ENCODE data around the gene ZMYM1.
"Not testable (repeated sequence)": the region's sequence is repeated elsewhere in the genome, so short reads cannot be mapped to it uniquely, and the experiment has no call there.

Gene ZMYM1

DNA sequence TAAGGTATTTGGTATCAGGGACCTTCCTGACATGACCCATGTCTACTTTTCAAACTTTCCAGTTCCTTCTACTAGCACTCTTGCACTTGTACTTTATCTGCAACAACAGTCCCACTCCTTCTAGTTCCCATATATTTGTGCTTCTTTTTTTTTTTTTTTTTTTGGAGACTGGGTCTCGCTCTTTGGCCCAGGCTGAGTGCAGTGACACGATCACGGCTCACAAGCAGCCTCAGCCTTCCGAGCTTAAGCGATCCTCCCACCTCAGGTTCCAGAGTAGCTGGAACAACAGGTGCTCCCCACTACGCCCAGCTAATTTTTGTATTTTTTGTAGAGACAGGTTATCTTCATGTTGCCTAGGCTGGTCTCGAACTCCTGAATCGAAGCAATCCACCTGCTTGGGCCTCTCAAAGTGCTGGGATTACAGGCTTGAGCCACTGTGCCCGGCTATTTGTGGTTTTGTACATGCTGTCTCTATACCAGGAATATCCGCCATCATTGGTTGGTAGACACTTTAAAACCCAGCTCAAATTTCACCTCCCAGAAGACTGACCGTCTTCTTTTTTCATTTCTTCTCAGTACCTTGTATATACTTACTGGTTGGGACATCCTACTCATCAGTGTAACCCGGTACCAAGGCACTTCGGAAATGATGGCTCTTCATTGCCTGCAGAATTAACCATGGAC is 1.1 kb downstream of the ZMYM1 start:
- no peak for DNase-seq

DNA sequence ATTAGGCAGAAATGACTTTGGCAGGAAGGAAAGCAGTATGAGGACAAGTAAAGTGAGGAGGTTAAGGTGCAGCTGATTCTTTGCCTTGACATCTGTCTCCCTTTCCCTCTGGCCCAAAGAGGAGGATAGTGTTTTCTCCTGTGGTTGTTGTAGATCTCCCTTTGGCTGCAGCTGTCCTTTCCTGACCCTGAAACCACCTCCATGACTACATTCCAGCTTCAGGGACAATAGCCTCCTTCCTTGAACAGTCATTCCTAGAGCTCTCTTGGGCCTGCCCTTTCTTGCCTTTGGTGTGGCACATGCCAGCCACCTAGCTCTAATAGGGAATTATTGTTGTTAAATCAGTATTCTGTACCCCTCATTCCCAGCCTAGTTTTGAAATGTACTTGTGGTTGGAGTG is 6.2 kb downstream of the ZMYM1 start:
- DNase-seq, result no peak

DNA sequence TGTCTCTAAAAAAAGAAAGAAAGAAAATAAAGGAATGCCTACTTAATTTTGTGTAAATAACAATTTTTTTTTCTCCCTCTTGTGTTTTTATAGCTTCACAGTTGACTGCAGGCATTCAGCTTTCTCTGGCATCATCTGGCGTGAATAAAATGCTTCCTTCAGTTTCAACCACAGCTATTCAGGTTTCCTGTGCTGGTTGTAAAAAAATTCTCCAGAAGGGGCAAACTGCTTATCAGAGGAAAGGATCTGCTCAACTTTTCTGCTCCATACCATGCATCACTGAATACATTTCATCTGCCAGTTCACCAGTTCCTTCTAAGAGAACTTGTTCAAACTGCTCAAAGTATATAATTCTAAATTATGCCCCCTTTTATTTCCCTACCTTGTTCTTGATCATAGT is 18.0 kb downstream of the ZMYM1 start:
- no peak for DNase-seq

DNA sequence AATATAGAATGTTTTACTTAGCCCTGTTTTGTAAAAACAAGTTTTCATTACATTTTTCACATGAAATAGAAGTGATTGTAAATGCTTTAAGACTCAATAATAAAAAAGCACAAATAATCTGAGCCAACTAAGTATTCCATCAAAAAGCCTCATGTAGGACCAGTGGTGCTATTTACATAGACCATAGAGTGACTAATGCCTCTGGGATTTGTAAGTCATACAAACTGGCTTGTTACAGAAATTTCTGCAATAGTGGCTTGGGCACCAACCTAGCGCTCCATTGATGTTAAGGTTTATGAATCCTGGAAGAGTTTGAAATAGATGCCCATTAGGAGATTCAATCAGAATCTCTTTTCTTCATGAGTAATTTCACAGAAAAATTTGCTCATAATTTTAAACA is 31.9 kb downstream of the ZMYM1 start:
- no peak for DNase-seq

DNA sequence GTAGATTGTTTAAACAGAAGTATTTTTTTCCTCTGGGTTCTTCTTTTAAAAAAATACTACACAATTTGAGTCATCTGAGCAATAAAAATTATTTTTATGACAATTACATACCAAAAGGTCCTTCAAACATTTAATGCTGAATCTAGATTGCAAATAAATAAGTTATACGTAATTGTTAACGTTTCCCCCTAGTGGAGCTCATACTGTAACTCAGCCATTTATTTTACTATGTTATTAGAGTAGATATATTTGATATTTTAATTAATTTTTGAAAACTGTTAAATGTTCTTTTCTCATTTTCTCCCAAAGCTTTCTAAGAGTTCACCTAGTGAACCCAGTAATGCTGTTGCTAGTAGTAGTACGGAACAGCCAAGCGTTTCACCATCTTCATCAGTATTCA is 33.5 kb downstream of the ZMYM1 start:
- no peak for DNase-seq

DNA sequence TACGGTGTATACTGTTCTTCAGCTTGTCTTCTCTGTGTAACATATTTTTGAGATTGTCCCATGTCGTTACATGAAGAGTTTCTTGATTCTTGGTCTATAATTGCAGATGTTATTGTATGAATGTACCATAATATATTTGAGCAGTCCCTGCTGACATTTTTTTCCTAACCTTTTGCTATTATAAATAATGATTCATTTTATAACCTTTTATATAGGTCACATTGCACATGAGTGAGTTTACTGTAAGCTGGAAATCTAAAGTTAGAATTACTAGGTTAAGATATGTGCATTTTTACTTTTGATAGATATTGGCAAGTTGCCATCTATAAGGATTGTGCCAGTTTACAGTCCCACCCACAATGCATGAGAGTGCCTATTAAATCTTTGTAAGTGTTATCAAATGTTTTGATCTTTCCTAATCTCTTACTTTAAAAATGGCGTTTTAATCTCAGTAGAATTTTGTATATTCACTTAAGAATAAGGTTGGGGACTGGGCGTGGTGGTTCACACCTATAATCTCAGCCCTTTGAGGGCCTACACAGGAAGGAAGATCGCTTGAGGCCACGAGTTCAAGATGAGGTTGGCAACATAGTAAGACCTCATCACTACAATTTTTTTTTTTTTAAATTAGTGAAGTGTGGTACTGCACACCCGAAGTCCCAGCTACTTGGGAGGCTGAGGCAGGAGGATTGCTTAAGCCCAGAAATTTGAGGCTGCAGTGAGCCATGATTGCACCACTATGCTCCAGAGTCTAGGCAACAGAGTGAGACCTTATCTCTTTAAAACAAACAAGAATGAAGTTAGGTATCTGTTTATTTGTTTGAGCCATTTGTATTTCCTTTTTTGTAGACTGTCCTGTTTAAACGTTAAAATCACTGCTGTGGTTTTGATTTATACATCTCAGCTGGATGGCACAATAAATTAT is 36.5 kb downstream of the ZMYM1 start:
- no peak for DNase-seq

DNA sequence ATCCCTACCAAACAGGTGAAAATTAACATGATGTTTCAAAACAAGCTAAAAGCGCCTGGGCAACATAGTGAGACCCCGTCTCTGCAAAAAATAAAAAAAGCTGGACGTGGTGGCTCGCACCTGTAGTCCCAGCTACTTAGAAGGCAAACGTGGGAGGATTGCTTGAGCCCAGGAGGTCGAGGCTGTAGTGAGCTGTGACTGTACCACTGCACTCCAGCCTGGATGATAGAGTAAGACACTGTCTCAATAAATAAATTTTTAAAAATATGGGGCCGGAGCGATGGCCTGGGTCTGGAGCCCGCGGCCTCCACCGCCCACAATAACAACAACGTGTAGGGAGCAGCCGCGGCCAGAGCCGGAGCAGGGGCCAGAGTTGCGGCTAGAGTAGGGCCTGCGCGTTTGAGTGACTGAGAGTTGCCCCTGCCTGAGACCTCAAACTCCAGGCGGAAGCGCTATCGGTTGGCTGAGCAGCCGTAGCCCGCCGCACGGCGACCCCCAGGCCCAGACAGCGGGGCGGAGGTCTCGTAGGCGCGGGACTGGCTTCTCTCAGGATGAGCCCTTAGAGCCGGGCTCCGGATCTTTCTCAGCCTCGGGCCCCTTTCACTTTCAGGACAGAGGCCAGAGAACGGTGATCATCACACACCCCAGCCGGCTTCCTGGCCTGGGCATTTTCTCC is 41.4 kb downstream of the ZMYM1 start:
- no peak for DNase-seq

DNA sequence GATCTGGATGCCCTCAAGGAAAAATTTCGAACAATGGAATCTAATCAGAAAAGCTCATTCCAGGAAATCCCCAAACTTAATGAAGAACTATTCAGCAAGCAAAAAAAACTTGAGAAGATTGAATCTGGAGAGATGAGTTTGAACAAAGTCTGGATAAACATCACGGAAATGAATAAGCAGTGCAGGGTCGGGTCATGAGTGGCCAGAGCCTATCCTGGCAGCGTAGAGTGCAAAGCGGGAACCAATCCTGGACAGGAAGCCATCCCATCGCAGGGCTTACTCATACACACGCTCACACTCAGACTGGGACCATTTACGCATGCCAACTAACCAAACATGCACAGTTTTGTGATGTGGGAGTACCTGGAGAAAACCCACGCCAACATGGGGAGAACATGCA is 43.1 kb downstream of the ZMYM1 start:
- no peak for DNase-seq

DNA sequence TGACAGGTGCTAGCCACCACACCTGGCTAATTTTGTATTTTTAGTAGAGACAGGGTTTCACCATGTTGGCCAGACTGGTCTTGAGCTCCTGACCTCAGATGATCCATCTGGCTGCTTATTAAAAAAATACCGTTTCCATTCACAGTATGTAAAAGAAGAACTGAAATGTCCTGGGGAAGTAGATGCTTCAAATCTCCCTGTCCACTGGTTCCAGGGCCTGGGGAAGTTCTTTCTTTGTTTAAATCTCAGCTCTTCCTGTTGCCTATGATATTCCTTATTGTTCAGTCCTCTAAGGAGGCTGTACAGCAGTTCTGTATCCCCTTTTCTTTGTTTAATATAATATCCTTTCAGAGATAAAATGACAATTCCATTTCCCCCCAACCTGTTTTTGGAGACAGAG is 47.4 kb downstream of the ZMYM1 start:
- no peak for DNase-seq

DNA sequence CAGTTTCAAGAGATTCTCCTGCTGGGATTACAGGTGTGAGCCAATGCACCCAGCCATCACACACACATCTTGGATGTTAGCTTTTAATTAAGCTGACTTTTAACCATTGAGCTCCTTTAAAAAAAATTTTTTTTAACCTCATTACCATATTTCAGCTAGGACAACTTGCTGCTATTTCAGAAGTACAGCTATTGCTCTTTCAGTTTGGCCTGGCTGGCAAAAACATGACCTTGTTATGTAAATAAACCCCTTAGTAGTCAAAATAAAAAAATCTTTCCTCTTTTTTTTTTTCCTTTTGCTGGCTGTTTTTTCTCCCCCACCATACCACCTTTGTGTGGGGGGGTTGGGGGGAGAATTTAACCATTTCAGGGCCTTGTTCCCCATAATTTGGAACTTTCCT is 49.9 kb downstream of the ZMYM1 start:
- no peak for DNase-seq

DNA sequence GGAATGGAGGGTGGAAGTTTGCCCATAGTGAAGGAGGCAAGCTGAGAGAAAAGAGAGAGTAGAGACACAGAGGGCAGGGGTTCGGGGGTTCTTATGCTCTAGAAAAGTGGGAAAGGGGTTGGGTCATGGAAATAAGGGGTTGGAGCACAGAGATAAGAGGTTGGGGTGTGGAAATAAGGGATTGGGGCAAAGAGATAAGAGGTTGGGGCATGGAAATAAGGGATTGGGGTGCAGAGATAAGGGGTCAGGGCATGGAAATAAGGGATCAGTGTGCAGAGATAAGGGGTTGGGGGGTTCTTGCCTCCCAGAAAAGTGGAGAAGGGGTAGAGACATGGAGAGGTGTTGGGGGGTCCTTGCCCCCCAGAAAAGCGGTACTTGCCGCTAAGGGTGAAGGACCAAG is 57.6 kb downstream of the ZMYM1 start:
- DNase-seq, result no peak

DNA sequence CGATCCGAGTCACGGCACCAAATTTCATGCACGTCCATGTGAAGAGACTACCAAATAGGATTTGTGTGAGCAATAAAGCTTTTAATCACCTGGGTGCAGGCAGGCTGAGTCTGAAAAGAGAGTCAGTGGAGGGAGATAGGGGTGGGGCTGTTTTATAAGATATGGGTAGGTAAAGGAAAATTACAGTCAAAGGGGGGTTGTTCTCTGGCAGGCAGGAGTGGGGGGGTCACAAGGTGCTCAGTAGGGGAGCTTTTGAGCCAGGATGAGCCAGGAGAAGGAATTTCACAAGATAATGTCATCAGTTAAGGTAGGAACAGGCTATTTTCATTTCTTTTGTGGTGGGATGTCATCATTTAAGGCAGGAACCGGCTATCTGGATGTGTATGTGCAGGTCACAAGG is 58.4 kb downstream of the ZMYM1 start:
- DNase-seq, result not testable (repeated sequence)

DNA sequence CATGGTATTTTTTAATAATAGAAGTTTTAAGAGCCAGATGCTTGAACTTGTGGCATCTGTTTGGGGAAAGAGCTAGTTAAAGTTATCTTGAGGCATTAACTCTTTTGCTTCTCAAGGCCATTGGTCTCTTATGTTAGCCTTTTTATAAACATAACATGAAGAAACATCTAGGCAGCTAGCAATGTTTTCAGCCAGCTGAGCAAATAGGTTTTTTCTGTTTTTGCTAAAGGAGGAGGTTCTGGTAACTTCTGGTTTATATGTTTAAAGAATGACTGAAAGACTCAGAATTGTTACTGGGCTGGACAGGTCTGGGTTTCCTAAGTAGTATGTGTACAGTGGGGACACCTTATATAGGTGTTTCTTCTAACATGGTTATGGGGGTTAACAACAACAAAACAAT is 63.1 kb downstream of the ZMYM1 start:
- DNase-seq, result not testable (repeated sequence)

DNA sequence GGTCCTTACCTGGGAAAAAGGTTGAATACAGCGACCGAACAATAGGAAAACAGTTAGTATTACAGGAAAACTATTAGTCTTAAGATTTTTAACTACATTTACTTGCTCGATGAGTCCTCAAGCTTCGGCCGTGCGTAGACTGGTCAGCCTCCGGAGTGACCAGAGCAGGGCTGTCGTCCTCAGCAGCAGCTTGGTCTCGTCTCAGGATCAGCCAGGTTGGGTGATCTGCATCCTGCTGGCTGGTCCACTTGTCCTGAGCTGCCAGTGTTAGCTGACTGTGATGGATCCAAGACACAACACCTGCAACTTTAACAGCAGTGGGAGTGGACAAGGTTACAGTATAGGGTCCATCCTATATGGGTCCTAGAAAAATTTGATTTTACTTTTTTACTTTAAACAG is 63.5 kb downstream of the ZMYM1 start:
- not testable (repeated sequence) for DNase-seq

DNA sequence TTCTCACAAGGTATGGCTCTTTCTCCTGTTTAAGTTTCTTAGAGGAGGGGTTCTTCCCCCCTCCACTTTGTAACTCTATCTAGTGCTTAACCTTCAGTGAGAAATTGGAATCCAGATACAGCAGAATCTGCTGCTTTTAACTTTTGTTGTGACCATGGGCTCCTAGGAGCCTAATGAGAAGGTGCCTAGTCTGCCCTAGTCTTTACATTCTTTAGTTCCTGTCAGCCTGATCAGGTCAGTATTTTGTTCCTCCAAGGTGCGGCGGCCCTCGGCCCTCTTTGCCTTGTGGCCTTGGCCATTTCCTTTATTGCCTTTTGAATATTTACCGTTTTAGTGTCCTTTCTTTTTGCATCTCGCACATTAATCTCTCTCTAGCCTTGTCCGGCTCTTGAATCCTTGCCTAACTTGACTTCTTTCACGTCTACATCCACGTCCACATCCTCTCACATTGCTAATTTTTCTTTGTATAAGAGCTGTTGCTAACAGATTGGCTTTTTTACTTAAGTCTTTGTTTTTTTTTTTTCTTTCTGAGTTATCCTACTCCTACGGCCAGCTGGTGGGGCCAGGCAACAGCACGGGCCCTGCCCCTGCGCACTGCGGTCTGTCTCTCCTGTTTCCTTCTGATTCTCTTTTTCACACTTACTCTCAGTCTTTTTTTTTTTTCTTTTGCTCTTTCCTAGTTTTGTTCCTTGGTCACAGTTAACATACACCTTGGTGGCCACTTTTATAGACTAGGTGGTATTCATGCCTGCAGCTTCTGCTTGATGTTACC is 64.7 kb downstream of the ZMYM1 start:
- DNase-seq, result no peak

DNA sequence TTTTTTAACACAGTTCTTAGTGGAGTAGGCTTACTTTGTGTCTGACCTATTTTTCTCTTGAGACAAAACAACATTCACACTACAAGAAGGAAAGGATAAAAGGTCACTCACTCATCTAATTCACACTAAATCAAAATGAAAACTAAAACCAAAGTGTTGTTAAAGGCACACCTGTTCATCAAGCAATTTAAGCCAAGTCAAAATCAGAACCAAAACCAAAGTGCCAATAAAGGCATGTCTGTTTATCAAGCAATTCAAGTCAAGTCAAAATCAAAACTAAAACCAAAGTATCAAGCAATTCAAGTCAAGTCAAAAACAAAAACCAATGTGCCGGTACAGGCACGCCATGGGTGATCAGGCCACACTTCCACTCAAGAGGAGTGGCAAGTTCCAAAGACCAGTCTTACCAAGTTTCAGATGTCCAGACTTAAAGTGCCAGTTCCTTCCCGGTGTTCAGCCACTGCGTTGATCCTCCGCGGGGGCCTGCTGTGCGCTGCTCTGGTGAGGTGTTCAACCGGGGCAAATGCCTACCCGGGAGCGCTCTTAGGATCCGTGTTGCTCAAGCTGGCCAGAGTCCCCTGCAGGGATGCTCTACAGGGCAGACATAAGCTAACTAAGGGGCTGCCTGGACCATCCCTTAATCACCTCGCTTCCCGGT is 66.8 kb downstream of the ZMYM1 start:
- not testable (repeated sequence) for DNase-seq

DNA sequence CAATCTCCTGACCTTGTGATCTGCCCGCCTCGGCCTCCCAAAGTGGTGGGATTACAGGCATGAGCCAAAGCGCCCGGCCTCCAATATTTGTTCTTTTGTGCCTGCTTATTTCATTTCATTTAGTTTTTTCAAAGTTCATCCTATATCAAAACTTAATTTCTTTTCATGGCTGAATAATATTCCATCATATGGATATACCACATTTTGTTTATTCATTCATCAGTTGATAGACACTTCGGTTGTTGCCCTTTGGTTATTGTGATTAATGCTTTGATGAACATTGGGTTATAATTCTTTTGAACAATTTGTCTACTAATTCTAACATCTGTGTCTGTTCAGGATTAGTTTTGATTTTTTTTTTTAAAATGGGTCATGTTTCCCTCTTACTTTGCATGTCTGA is 72.0 kb downstream of the ZMYM1 start:
- no peak for DNase-seq

DNA sequence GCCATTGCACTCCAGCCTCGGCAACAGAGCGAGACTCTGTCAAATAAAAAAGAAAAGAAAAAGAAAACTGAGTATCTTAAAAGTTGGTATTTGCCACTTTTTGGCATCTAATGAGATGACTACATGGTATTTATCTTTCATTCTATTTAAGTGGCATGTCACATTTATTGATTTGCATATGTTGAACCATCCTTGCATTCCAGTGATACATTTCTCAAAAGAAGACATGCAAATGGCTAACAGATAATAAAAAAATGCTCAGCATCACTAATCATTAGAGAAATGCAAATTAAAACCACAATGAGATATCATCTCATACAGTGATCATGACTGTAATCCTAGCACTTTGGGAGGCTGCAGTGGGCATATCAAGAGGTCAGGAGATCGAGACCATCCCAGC is 85.7 kb downstream of the ZMYM1 start:
- no peak for DNase-seq
